HepG2 (cell line): ENCODE measurements around the gene THSD8. TPM values are rescaled to one million over a fixed set of nuclear protein-coding genes. Genes with fewer than 3 reads are reported as not detected.

Experiments
- ARID5B ChIP-seq: IDR thresholded peaks from 2 replicates; pipeline ENCODE4 v1.4.0; 2020; ENCODE audit warnings: mild to moderate bottlenecking, missing genetic modification reagents
- ATAD3A ChIP-seq: sonication (generic); formaldehyde crosslinking; IDR thresholded peaks from 2 replicates; pipeline ENCODE4 v1.4.0; 2020; ENCODE audit warnings: missing genetic modification reagents
- MXI1 ChIP-seq: IDR thresholded peaks from 3 replicates; pipeline ENCODE4 v1.6.1; 2012; ENCODE audit warnings: low read depth, low read length, inconsistent platforms, borderline replicate concordance
- MZF1 ChIP-seq: sonication (generic); formaldehyde crosslinking; IDR thresholded peaks from 2 replicates; pipeline ENCODE4 v1.8.1; 2023; ENCODE audit warnings: mild to moderate bottlenecking, missing genetic modification reagents, borderline replicate concordance
- NFKBIZ ChIP-seq: IDR thresholded peaks from 2 replicates; pipeline ENCODE4 v1.6.1; 2018; ENCODE audit warnings: missing genetic modification reagents, missing compliant biosample characterization
- PBX2 ChIP-seq: IDR thresholded peaks from 2 replicates; pipeline ENCODE4 v1.6.1; 2016; ENCODE audit warnings: control low read depth
- RCOR2 ChIP-seq: IDR thresholded peaks from 2 replicates; pipeline ENCODE4 v1.6.1; 2016; ENCODE audit warnings: missing biosample characterization, missing genetic modification reagents
- REL ChIP-seq: sonication (generic); formaldehyde crosslinking; conservative IDR thresholded peaks from 2 replicates; pipeline ENCODE4 v1.8.0; 2022; ENCODE audit warnings: mild to moderate bottlenecking, missing genetic modification reagents, moderate library complexity
- SRSF9 ChIP-seq: fragments of 200-400 bp; formaldehyde crosslinking; IDR thresholded peaks from 2 replicates; pipeline ENCODE4 v1.6.1; 2018; ENCODE audit warnings: borderline replicate concordance, mild to moderate bottlenecking, low read depth, low read length; ENCODE audit not compliant: insufficient read depth, poor library complexity, severe bottlenecking
- ZC3H4 ChIP-seq: sonication (generic); formaldehyde crosslinking; IDR thresholded peaks from 2 replicates; pipeline ENCODE4 v1.4.0; 2020; ENCODE audit warnings: missing genetic modification reagents, borderline replicate concordance
- ZHX2 ChIP-seq, 2 experiments: sonication (generic) in 1 of 2; formaldehyde crosslinking in 1 of 2; IDR thresholded peaks; 2 replicates each; pipeline versions ENCODE4 v1.6.1 to v1.9.0; 2014 to 2022; ENCODE audit warnings: antibody characterized with exemption in 1 of 2, borderline replicate concordance in 1 of 2, inconsistent platforms in 1 of 2, low read depth in 1 of 2, missing genetic modification reagents in 1 of 2
- ZMAT3 ChIP-seq: sonication (generic); formaldehyde crosslinking; conservative IDR thresholded peaks from 2 replicates; pipeline ENCODE4 v1.7.0; 2021; ENCODE audit warnings: missing genetic modification reagents
- ZNF776 ChIP-seq: sonication (generic); formaldehyde crosslinking; IDR thresholded peaks from 2 replicates; pipeline ENCODE4 v1.4.0; 2020; ENCODE audit warnings: mild to moderate bottlenecking, missing genetic modification reagents
- ZNF883 ChIP-seq: sonication (generic); formaldehyde crosslinking; IDR thresholded peaks from 2 replicates; pipeline ENCODE4 v1.5.1; 2020; ENCODE audit warnings: mild to moderate bottlenecking, missing genetic modification reagents; ENCODE audit errors: not compliant biosample characterization
- polyA plus RNA-seq, 8 experiments: library from polyadenylated mRNA; depleted of rRNA in 3 of 8; stranded (reverse) in 7 of 8; unstranded in 1 of 8; fragments of >200 nt; fragmentation: Illumina TruSeq in 4 of 8; extraction: Trizol in 4 of 8; gene quantifications; 2 replicates each; pipeline versions ENCODE4 v1.2.1 to v1.2.3, GENCODE V29; 2011 to 2016; ENCODE audit warnings: low read depth in 4 of 8, missing spikeins in 1 of 8, mixed read lengths in 1 of 8; ENCODE audit not compliant: insufficient read depth in 1 of 8
- total RNA-seq, 5 experiments: library from RNA; depleted of rRNA; stranded (reverse); fragments of >200 nt; fragmentation: Illumina TruSeq; extraction: Trizol; gene quantifications; 2 replicates each; pipeline ENCODE4 v1.2.3, GENCODE V29; 2016; ENCODE audit warnings: low read depth in 1 of 5
- TF ChIP-seq, protein P1 (sequence below): sonication (generic); formaldehyde crosslinking; IDR thresholded peaks from 2 replicates; pipeline ENCODE4 v1.8.1; 2023; ENCODE audit warnings: mild to moderate bottlenecking, missing genetic modification reagents, borderline replicate concordance
- TF ChIP-seq, protein P2 (sequence below): IDR thresholded peaks from 2 replicates; pipeline ENCODE4 v1.6.1; 2016; ENCODE audit warnings: low read depth, borderline replicate concordance

THSD8 gene
- total and polyA plus RNA-seq, 2 of the 13 experiments (the other 11 are each of a cell fraction or from before 2014, with no cell fraction given): 4.8 to 14.9 TPM

DNA sequence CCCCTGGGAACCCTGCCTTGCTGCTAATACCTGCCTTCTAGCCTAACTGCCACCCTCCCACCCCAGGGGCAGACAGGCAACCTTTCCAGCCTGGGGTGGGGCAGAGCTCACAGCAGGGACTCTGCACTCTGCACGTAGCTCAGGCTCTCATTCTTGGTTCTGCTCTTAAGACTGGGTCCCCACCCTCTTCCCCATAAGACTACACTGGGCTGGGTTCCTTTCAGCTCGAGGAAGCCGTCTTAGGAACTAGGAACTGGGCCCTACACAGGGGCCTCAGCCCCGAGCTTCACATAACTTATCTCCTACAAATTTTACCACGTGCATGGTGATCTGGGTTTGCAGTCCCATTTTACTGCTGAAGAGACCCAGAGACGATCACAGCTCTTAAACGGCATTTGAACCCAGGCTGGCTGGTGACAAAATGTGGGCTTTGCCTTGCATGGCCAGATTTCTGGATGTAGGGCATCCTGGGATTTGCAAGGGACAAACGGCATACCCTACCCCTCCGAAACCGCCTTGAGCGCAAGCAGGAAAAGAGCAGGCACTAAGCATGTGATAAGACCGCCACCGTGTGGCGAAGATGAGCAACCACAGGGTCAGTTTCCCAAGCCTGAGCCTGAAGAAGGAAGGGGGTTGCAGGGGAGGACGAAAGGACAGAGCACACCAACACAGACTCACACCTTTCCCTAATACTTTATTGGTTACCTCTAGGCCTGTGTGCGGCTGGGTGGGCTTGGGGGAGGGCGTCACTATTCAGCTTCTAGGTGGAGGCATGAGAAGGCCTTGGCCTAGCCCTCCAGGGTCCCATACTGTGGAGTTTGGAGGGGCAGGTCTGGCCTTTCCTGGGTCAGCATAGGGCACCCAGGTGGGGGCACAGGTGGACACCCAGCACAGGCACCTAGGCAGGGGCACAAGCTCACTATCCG is 5.5 kb upstream of the THSD8 start (continued):
- TF ChIP-seq ARID5B (CRISPR knock-in tag) (no peak), REL (no peak), ATAD3A (CRISPR knock-in tag) (no peak), SRSF9 (no peak), PBX2 (CRISPR knock-in tag) (no peak), MZF1 (CRISPR knock-in tag) (no peak), MXI1 (no peak; the same call in 2 of the 3 replicates), ZC3H4 (CRISPR knock-in tag) (peak; percentile 16; the same call in 1 of the 2 replicates), NFKBIZ (CRISPR knock-in tag) (peak; percentile 37; the same call in 1 of the 2 replicates), RCOR2 (CRISPR knock-in tag) (no peak), ZHX2 (IDR thresholded peaks at IDR 0.05; ENCODE audit: low read depth) (no peak; the same call in 1 of the 2 replicates), ZHX2 (CRISPR knock-in tag; IDR thresholded peaks at IDR 0.05; ENCODE audit: borderline replicate concordance) (no peak), ZNF776 (CRISPR knock-in tag) (no peak), ZMAT3 (CRISPR knock-in tag) (no peak), ZNF883 (CRISPR knock-in tag) (no peak)
- TF ChIP-seq, protein P1, sequence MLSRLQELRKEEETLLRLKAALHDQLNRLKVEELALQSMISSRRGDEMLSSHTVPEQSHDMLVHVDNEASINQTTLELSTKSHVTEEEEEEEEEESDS (CRISPR knock-in tag): no peak
- TF ChIP-seq, protein P2, sequence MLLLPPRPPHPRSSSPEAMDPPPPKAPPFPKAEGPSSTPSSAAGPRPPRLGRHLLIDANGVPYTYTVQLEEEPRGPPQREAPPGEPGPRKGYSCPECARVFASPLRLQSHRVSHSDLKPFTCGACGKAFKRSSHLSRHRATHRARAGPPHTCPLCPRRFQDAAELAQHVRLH (CRISPR knock-in tag): peak; percentile 77
